HepG2 (cell line): ENCODE measurements around the gene FOXN3.

ENCODE experiments used
- PHF21A ChIP-seq: sonication (generic); formaldehyde crosslinking; IDR thresholded peaks from 2 replicates; pipeline ENCODE4 v1.5.0; 2020; ENCODE audit warnings: mild to moderate bottlenecking, missing genetic modification reagents
- ZNF629 ChIP-seq: sonication (generic); formaldehyde crosslinking; conservative IDR thresholded peaks from 2 replicates; pipeline ENCODE4 v1.5.0; 2020; ENCODE audit warnings: missing genetic modification reagents

GRCh38 chr14:89114109-89114508 lies 302.9 kb downstream of the FOXN3 start:
- TF ChIP-seq PHF21A (CRISPR knock-in tag) (no peak), ZNF629 (no peak)
